GM08714 (cell line): ENCODE data around the gene GNAL.

ENCODE experiments used
- H3K4me3 ChIP-seq: fragments of 200-500 bp; sonication (Bioruptor generic); 2 replicates; pipeline ENCODE4 v1.5.1; 2014; ENCODE audit warnings: mild to moderate bottlenecking, low read length, inconsistent platforms
- ZNF274 ChIP-seq: IDR thresholded peaks from 2 replicates; pipeline ENCODE4 v1.6.1; 2012; ENCODE audit warnings: mild to moderate bottlenecking, low read depth, low read length

GNAL gene

GRCh38 chr18:11664286-11664685, 24.8 kb upstream of the GNAL start:
- TF ChIP-seq ZNF274, result no peak
- no peak overlapping the region for H3K4me3 ChIP-seq

GRCh38 chr18:11665146-11665545, 23.9 kb upstream of the GNAL start:
- TF ChIP-seq ZNF274, result no peak
- H3K4me3 ChIP-seq, result no peak overlapping the region

DNA sequence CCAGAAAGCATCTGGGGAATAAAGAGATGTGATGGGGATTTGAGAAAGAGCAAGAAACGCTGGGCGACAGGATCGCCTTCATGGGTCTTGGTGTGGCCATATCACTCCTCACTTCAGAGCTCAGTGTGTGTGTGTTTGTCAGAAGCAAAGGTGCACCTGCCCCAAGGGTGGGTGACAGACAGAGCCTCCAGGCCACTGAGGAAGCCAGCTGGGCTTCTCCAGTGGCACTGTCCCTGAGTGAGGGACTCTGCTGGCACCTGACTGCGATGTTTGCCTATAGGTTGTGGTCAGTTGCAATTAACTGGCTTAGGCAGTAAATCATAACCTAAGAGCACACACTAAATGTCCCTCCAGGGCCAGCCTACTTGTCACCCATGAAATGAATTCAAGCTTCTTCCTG, 23.5 kb upstream of the GNAL start:
- no peak for TF ChIP-seq ZNF274
- H3K4me3 ChIP-seq, result no peak overlapping the region

- no peak for TF ChIP-seq ZNF274
- no peak overlapping the region for H3K4me3 ChIP-seq
Observed at GRCh38 chr18:11666176-11666575, 22.9 kb upstream of the GNAL start.

- TF ChIP-seq ZNF274, result no peak
- no peak overlapping the region for H3K4me3 ChIP-seq
Observed at GRCh38 chr18:11666831-11667230, 22.2 kb upstream of the GNAL start.

DNA sequence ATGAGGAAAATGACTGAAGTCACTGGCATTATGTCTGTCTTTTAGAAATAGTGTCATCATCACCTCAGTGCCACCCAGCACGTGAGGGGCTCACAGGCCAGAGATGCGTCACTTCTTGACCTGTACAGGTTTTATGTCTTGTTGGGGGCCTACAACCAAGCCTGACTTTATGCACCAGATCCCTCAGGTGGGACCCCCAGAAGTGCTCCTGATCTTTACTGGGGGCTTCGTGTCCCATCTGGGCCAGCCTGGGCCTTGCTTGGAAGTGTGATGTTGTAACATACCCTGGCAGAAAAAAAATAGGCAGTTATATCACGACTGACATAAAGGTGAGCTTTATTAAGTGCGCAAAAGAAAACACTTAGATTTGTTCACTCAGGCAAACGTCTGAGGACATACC, 21.5 kb upstream of the GNAL start:
- TF ChIP-seq ZNF274, result no peak
- H3K4me3 ChIP-seq, result no peak overlapping the region

DNA sequence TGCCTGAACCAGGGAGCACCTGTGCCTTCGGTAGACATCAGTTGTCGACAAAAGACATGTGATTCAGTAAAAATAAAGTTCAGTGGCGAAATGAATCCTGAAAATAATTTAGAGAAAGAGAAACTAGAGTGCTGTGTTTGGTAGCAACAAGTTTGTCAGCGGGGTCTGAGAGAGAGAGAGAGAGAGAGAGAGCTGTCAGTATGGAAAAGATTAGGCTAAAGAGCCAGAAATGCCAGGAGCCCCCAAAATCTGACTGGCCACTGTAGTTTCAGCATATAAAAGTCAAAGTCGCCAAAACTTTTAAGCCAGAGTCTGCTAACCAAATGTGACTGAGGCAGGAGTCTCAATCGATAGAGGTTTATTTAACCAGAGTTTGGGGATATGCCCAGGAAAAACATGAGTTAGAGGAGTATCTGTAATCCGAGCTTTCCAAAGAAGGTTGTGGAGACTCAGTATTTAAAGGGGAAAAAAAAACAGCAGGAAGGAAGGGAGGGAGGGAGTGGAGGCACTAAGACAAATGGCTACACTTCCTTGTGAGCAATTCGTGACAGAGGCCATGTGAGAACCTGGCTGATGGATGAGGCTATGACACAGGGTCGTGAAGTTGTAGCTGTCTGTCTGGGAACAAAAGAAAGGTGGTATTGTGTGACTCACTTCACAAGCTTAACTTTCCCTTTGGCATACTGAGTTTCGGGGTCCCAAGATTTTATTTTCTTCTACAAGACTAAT, 20.5 kb upstream of the GNAL start:
- H3K4me3 ChIP-seq, result no peak overlapping the region
- TF ChIP-seq ZNF274, result no peak

DNA sequence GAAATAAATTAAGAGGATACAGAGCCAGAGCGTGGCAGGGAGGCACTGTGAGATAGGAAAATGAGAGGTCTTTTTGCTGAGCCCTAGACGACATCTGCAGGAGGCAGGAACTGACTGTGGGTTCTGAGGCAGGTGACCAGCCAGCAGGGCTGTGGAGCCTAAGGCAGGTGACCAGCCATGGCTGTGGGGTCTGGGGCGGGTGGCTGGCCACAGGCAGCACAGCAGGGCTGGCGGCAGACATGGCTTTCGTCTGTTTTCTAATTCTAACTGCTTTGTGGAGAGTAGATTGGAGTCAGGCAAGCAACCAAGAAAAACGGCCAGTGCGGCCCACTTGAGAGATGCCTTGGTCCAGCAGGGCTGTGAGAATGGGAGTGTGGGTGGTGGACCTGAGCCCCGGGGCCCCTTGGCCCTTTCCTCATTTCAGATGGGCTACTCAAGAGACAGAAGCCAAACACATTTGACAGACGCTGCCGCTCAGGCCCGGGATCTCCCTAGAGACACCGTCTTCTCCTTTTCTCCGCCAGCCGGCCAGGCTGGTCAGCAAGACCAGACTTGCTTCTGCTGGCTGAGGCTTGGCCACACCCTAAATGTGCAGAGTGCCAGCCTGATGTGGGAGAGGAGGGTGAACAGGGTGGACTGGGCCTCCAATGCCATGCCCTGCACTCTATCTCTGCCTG, 19.7 kb upstream of the GNAL start:
- H3K4me3 ChIP-seq, result no peak overlapping the region

GRCh38 chr18:11669948-11670275, 19.2 kb upstream of the GNAL start:
- no peak for TF ChIP-seq ZNF274
- H3K4me3 ChIP-seq, result no peak overlapping the region

More for the DNA sequence above, 19.7 kb upstream of the GNAL start:
- no peak for TF ChIP-seq ZNF274

DNA sequence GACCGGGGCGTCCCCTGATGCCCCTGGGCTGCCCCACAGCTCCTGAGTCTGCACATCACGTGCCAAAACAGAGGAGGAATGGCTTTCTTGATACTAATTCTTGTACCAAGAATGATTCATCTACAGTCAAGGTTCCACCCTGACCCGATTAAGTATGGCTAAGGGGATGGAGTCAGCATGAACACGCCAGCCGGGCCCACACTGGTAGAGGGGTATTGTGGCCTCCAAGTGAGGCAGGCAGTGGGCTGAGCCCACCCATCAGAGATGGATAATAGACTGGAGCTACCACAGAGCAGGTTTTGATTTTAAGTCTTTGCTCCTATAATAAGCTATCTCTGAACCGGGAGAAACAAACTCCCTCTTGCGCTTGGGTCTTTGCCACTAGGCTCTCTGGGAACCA, 17.9 kb upstream of the GNAL start:
- no peak for TF ChIP-seq ZNF274
- no peak overlapping the region for H3K4me3 ChIP-seq

DNA sequence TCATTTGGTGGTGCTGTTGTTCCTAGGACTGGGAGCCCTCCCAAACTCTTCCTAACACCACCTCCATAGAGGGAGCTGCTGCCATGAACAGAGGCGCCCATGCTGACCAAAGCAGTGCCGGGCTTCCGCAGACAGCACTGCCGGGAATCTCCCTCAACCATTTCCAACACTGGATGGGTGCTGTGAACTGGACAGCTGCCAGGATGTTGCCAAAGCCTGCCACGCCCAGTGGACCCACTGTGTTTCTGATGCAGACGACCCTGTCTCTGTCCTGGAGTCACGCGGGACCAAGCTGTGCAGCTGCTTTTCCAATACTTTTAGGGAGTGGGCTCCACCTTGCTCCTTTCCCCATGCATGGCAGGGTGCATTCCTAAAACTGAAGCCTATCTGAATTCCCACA, 16.9 kb upstream of the GNAL start:
- H3K4me3 ChIP-seq, result no peak overlapping the region
- no peak for TF ChIP-seq ZNF274

DNA sequence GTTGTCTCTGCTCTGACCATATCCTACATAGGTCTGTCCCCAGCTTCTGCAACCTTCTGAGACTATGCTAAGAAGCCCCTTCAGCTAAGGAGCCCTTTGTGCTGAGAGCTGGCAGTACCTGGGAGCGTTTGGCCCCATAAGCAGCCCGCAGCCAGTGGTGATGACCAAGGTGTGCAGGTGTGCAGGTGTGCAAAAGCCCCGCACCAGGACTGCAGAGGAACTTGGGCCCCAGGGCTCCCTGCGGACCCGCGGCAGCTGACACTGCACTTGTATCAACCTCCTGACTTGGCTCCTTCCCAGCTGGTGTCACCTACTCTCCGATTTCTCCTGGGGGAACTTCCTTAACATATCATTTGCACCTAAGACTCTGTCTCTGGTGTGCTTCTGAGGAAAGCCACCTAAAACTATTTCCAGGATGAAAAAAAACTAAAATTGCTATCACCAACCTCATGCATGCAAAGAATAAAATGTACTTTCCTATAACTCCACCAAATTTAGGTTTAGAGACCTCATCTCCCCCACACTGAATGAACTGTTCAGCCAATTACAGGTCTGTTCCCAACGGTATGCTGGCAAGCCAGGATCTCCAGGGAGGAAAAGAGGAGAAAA, 16.1 kb upstream of the GNAL start:
- TF ChIP-seq ZNF274, result no peak
- H3K4me3 ChIP-seq, result no peak overlapping the region

GRCh38 chr18:11673560-11673959, 15.5 kb upstream of the GNAL start:
- no peak overlapping the region for H3K4me3 ChIP-seq
- no peak for TF ChIP-seq ZNF274

DNA sequence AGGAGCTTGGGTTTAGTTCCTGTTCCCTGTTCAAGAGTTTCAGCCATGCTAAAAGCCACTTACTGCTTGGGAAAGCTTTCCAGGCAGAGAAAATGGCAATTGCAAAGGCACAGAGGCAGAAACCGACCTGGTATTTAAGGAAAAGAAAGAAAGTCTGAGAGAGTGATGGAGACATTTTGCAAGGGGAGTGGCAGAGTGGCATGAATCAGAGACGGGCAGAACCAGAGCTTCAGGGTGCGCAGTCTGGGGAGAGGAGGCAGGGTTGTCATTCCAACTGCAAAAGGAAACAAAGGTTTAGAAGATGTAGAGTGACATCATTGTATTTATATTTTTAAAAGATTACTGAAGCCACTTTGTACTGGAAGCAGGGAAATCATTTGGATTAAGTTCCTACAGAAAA, 14.9 kb upstream of the GNAL start:
- TF ChIP-seq ZNF274, result no peak
- no peak overlapping the region for H3K4me3 ChIP-seq

DNA sequence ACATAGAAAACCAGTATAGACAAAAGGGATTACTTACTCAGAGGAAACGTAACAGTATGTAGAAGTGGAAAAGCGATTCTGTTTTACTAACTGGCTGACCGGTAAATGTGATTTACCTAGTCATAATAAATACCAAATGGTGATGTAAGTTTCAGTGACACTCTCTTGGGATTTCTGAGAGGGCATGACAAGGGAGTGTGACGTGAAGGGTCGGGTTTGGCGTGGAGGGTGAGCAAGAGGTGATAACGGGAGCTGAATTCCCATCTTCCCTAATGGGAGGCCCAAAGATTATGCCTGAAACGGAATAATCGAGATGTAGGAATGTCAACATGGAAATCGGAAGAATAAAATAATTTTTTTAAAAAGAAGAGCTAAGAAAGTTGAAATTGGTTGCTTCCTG, 12.7 kb upstream of the GNAL start:
- no peak for TF ChIP-seq ZNF274
- no peak overlapping the region for H3K4me3 ChIP-seq
